Measurements from ENCODE around the gene SURF6. TPM values are rescaled to one million over a fixed set of nuclear protein-coding genes. Genes with fewer than 3 reads are reported as not detected.
A peak's percentile ranks its signal among the peaks of the same experiment; 100 is the strongest.

SURF6 gene
- total and polyA plus RNA-seq, 10 donors: 13.2 to 28.6 (median 17.2) TPM

- TF ChIP-seq CTCF (IDR thresholded peaks at IDR 0.05 in 8 of 11, conservative IDR thresholded peaks at IDR 0.05 in 3 of 11): no peak
- no peak for TF ChIP-seq POLR2AphosphoS5 (IDR thresholded peaks at IDR 0.05)
- no peak for TF ChIP-seq POLR2A (IDR thresholded peaks at IDR 0.05)
- intact Hi-C loops (cut with DNase I; ENCODE audit: low total_unique reads): no loop called here
- no peaks in the 10 kb centered on the region for H3K9me3 ChIP-seq
- DNase-seq: no peak
- H3K27ac ChIP-seq: peak overlapping the region in 1 of 8 donors; percentile 91
- H3K36me3 ChIP-seq: peaks cover 0 to 72% (median 45%) of the 10 kb centered on the region in 6 donors
- H3K27me3 ChIP-seq (replicated peaks in 1 of 7): no peaks in the 10 kb centered on the region
- WGBS, 5 donors: 83 to 94% (median 89%) methylated on average over 10 to 14 of the region's 14 CpGs
- peak overlapping the region in 1 of 8 donors; percentile 94 for H3K4me3 ChIP-seq
- H3K4me1 ChIP-seq: peaks cover 20 to 79% (median 53%) of the 10 kb centered on the region in 6 donors
Measured at GRCh38 chr9:133357656-133358055, 21.7 kb upstream of the SURF6 start.

GRCh38 chr9:133356391-133357091 is 20.6 kb upstream of the SURF6 start, which contains the start of the genes SURF1 and SURF2:
TSS of gene SURF1 (minus strand) at chr9:133356487. CDS start at chr9:133356453, 34 bp downstream.
TSS of gene SURF2 (plus strand) at chr9:133356550. CDS start at chr9:133356593, 43 bp downstream.
- Histone ChIP-seq H3K4me1 (peaks cover 20 to 90% (median 54%) of the 10 kb centered on the region in 6 donors), H3K9me3 (no peaks in the 10 kb centered on the region), H3K27me3 (replicated peaks in 1 of 7) (no peaks in the 10 kb centered on the region), H3K4me3 (peak within 1 kb of the TSS; percentile 77 to 96 (median 84)), H3K36me3 (peaks cover 2 to 72% (median 45%) of the 10 kb centered on the region in 6 donors), H3K27ac (peak within 1 kb of the TSS; percentile 61 to 91 (median 84))
- TF ChIP-seq POLR2A (IDR thresholded peaks at IDR 0.05): peak in 1 of 3 donors; percentile 52
- TF ChIP-seq CTCF (IDR thresholded peaks at IDR 0.05 in 8 of 11, conservative IDR thresholded peaks at IDR 0.05 in 3 of 11): peak in 1 of 11 experiments; percentile 22
- TF ChIP-seq POLR2AphosphoS5 (IDR thresholded peaks at IDR 0.05): peak; percentile 92 to 93 (median 93)
- DNase-seq: peak; percentile 98
- WGBS, 5 donors: 0 to 3% (median 2%) methylated on average over 45 to 78 of the region's 78 CpGs
- intact Hi-C loops (cut with DNase I; ENCODE audit: low total_unique reads): no loop called here

- intact Hi-C loops (cut with DNase I; ENCODE audit: low total_unique reads): no loop called here
- no peak for DNase-seq
- H3K36me3 ChIP-seq: peaks cover 2 to 72% (median 46%) of the 10 kb centered on the region in 6 donors
Measured at GRCh38 chr9:133355881-133356357, 19.9 kb upstream of the SURF6 start.

More at GRCh38 chr9:133355881-133356357, 19.9 kb upstream of the SURF6 start:
- H3K27ac ChIP-seq: peak overlapping the region; percentile 61 to 91 (median 84)
- H3K27me3 ChIP-seq (replicated peaks in 1 of 7): no peaks in the 10 kb centered on the region
- WGBS, 5 donors: 0 to 1% (median 0%) methylated on average over 15 to 31 of the region's 31 CpGs
- H3K9me3 ChIP-seq: no peaks in the 10 kb centered on the region
- TF ChIP-seq POLR2A (IDR thresholded peaks at IDR 0.05) (no peak), POLR2AphosphoS5 (IDR thresholded peaks at IDR 0.05) (no peak), CTCF (IDR thresholded peaks at IDR 0.05 in 8 of 11, conservative IDR thresholded peaks at IDR 0.05 in 3 of 11) (no peak)
- peaks cover 20 to 90% (median 51%) of the 10 kb centered on the region in 6 donors for H3K4me1 ChIP-seq
- H3K4me3 ChIP-seq: peak overlapping the region; percentile 77 to 96 (median 84)
